ENCODE data around the gene DUSP10.

DNA sequence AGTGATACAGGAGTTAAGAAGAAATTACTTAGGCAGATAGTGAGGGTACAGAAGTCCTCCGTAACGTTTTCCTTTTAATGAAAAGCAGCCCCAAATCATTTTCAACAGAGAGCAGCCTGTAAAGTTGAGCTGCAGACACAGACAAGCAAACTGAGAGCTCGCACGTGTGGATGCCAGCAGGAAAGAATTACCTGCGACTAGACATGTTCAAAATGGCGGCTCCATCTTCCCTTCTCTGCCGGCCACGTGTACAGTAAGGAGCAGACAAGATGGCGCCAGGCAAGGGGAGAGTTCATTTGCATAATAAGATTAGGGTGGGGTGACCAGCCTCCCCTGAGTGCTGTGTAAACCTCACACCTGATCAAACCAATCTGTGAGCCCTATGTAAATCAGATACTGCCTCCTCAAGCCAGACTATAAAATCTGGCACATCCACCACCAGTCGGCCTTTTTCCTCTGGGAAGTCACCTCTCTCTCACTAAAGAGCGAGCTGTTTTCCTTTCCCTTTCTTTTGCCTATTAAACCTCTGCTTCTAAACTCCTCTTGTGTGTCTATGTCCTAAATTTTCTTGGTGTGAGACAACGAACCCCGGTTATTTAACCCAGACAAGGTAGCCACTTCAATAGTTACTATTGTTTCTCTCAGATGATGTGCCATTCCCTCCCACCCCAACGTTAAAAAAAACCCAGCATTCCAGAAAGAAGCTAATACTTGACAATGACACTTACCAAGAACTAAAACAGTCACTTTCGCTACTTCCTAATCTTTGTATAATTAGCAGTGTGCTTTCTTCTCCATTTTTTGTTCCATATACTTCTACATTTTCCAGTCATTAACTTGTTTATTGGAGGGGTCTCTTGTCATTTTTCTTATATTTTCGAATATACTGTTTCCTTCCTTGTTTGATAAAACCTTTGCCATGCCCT is 27.4 kb downstream of the DUSP10 start:
- TF ChIP-seq POLR2AphosphoS5 (IDR thresholded peaks at IDR 0.05; ENCODE audit: low read depth, low read length) (no peak), EZH2phosphoT487 (IDR thresholded peaks at IDR 0.05; ENCODE audit: borderline replicate concordance) (no peak), TCF7L2 (IDR thresholded peaks at IDR 0.05; ENCODE audit: borderline replicate concordance, extremely low read depth, insufficient read depth, insufficient read length) (no peak), FOSL1 (IDR thresholded peaks at IDR 0.05; ENCODE audit: low read depth) (no peak), JUND (IDR thresholded peaks at IDR 0.05) (no peak), POLR2A (IDR thresholded peaks at IDR 0.05; ENCODE audit: borderline replicate concordance, extremely low read depth, insufficient read depth, insufficient read length) (no peak), CEBPB (IDR thresholded peaks at IDR 0.05; ENCODE audit: low read depth) (no peak), SRF (IDR thresholded peaks at IDR 0.05; ENCODE audit: low read depth) (no peak), SIN3A (IDR thresholded peaks at IDR 0.05; ENCODE audit: low read depth) (no peak), ZNF274 (IDR thresholded peaks at IDR 0.05; ENCODE audit: low read depth, low read length) (no peak)
- TF ChIP-seq, protein P1, sequence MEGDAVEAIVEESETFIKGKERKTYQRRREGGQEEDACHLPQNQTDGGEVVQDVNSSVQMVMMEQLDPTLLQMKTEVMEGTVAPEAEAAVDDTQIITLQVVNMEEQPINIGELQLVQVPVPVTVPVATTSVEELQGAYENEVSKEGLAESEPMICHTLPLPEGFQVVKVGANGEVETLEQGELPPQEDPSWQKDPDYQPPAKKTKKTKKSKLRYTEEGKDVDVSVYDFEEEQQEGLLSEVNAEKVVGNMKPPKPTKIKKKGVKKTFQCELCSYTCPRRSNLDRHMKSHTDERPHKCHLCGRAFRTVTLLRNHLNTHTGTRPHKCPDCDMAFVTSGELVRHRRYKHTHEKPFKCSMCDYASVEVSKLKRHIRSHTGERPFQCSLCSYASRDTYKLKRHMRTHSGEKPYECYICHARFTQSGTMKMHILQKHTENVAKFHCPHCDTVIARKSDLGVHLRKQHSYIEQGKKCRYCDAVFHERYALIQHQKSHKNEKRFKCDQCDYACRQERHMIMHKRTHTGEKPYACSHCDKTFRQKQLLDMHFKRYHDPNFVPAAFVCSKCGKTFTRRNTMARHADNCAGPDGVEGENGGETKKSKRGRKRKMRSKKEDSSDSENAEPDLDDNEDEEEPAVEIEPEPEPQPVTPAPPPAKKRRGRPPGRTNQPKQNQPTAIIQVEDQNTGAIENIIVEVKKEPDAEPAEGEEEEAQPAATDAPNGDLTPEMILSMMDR (IDR thresholded peaks at IDR 0.05 in 2 of 3, conservative IDR thresholded peaks at IDR 0.05 in 1 of 3; ENCODE audit: borderline replicate concordance in 1 of 3, insufficient read depth in 1 of 3, low read depth in 2 of 3, low read length in 2 of 3): no peak
- TF ChIP-seq, protein P2, sequence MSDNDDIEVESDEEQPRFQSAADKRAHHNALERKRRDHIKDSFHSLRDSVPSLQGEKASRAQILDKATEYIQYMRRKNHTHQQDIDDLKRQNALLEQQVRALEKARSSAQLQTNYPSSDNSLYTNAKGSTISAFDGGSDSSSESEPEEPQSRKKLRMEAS (IDR thresholded peaks at IDR 0.05): no peak
- TF ChIP-seq, protein P3, sequence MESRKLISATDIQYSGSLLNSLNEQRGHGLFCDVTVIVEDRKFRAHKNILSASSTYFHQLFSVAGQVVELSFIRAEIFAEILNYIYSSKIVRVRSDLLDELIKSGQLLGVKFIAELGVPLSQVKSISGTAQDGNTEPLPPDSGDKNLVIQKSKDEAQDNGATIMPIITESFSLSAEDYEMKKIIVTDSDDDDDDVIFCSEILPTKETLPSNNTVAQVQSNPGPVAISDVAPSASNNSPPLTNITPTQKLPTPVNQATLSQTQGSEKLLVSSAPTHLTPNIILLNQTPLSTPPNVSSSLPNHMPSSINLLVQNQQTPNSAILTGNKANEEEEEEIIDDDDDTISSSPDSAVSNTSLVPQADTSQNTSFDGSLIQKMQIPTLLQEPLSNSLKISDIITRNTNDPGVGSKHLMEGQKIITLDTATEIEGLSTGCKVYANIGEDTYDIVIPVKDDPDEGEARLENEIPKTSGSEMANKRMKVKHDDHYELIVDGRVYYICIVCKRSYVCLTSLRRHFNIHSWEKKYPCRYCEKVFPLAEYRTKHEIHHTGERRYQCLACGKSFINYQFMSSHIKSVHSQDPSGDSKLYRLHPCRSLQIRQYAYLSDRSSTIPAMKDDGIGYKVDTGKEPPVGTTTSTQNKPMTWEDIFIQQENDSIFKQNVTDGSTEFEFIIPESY (IDR thresholded peaks at IDR 0.05; ENCODE audit: extremely low read depth, insufficient replicate concordance, low read length): no peak

Data from HCT116 (cell line).